RWPE2 (cell line): ENCODE data around the gene CCDC38.

Experiments used
- ATAC-seq: fragments of 200-7000 bp; cut with Tn5 transposase; 3 replicates; pipeline ENCODE4 v1.9.1; 2021; ENCODE audit warnings: low read depth
- DNase-seq: peaks from one replicate; pipeline ENCODE4 v3.0.0-alpha.2; 2020; ENCODE audit warnings: low spot score
- H3K27ac ChIP-seq: fragments of 450-650 bp; 2 replicates; pipeline ENCODE4 v1.5.1; 2017; ENCODE audit warnings: mild to moderate bottlenecking; ENCODE audit not compliant: poor library complexity, severe bottlenecking
- H3K27me3 ChIP-seq: fragments of 250-450 bp; sonication (Bioruptor Pico); 2 replicates; pipeline ENCODE4 v1.5.1; 2021; ENCODE audit warnings: mild to moderate bottlenecking, moderate library complexity; ENCODE audit not compliant: insufficient read depth, poor library complexity, severe bottlenecking
- H3K36me3 ChIP-seq: fragments of 250-450 bp; sonication (Bioruptor Pico); 2 replicates; pipeline ENCODE4 v1.5.1; 2020; ENCODE audit warnings: low read depth, mild to moderate bottlenecking, moderate library complexity
- H3K4me1 ChIP-seq: fragments of 250-450 bp; sonication (Bioruptor Pico); 2 replicates; pipeline ENCODE4 v1.5.1; 2021; ENCODE audit warnings: mild to moderate bottlenecking, moderate library complexity; ENCODE audit not compliant: insufficient read depth, poor library complexity, severe bottlenecking
- H3K4me3 ChIP-seq: fragments of 250-450 bp; sonication (Bioruptor Pico); 2 replicates; pipeline ENCODE4 v1.5.1; 2021; ENCODE audit warnings: mild to moderate bottlenecking, moderate library complexity; ENCODE audit not compliant: severe bottlenecking
- H3K9me3 ChIP-seq: fragments of 250-450 bp; sonication (Bioruptor Pico); 2 replicates; pipeline ENCODE4 v1.5.1; 2021; ENCODE audit warnings: mild to moderate bottlenecking, moderate library complexity; ENCODE audit not compliant: severe bottlenecking
- TF ChIP-seq, protein P1 (sequence below): fragments of 450-650 bp; IDR thresholded peaks from one replicate; pipeline ENCODE4 v1.5.1; 2017; ENCODE audit warnings: mild to moderate bottlenecking, moderate library complexity; ENCODE audit not compliant: poor library complexity, severe bottlenecking

Gene CCDC38

DNA sequence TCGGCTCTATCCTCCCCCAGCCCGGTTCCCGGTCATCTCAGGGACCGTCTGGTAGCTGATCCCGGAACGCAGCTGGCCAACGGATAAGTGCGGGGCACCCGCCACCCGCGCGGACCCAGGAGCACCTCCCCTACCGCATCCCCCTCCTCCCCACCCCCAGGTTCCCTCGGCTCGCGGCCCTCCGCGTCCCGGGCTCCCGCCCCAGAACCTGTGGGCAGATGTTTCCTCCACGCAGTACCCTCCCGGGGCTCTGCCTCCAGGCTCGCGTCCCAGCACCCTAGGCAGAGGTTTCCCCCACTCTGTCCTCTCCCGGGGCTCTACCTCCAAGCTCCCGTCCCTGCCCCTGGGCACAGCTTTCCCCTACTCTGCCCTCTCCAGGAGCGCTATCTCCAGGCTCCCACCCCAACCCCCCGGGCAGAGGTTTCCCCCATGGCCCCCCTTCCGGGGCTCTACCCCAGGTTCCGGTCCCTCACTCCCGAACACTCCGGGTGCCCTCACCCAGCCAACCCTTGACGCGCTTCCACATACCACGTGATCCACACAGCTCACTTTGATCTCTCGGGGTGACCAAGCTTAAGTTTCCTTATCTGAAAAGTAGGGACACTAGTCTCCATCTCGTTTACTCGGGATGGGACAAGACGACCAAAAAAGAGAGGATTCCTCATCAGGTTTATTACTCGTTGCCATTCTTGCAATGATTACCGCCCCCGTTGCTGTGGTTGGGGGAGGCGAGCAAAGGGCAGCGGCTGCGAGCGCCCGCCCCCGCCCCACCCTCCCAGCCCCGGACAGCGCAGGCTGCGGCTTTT lies at the start of gene CCDC38:
TSS of gene CCDC38 (minus strand) at position 91 of the 806 bp plus-strand sequence. CDS start 6,105 bp downstream, outside the sequence.
- no peaks in the 10 kb centered on the region for H3K36me3 ChIP-seq
- H3K4me1 ChIP-seq: no peaks in the 10 kb centered on the region
- TF ChIP-seq, protein P1, sequence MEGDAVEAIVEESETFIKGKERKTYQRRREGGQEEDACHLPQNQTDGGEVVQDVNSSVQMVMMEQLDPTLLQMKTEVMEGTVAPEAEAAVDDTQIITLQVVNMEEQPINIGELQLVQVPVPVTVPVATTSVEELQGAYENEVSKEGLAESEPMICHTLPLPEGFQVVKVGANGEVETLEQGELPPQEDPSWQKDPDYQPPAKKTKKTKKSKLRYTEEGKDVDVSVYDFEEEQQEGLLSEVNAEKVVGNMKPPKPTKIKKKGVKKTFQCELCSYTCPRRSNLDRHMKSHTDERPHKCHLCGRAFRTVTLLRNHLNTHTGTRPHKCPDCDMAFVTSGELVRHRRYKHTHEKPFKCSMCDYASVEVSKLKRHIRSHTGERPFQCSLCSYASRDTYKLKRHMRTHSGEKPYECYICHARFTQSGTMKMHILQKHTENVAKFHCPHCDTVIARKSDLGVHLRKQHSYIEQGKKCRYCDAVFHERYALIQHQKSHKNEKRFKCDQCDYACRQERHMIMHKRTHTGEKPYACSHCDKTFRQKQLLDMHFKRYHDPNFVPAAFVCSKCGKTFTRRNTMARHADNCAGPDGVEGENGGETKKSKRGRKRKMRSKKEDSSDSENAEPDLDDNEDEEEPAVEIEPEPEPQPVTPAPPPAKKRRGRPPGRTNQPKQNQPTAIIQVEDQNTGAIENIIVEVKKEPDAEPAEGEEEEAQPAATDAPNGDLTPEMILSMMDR: no peak
- H3K4me3 ChIP-seq: peak within 1 kb of the TSS; percentile 66
- DNase-seq: peak; percentile 82
- no peaks in the 10 kb centered on the region for H3K27me3 ChIP-seq
- H3K9me3 ChIP-seq: no peaks in the 10 kb centered on the region
- ATAC-seq: peak; percentile 89
- H3K27ac ChIP-seq: peak within 1 kb of the TSS; percentile 50

DNA sequence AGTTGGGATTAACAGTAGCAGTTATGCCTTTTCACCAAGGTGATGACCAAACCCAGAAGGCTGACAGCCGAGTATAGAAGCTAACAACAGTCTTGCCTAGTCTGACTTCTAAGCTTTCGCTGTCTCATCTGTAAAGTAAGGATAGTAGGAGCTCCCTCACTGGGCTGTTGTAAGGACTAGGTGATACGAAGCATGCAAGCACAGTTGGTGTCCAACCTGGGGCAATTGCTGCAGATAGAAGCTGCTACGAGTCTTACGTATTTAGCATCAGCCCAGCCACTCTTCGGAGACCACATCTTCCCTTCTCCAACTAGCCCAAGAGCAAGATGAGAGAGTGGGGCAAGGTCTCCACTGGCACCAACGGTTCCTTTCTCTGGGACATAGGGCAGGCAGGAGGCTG lies 47.7 kb upstream of the CCDC38 start:
- no peaks in the 10 kb centered on the region for H3K9me3 ChIP-seq
- no peaks in the 10 kb centered on the region for H3K27me3 ChIP-seq
- ATAC-seq: no peak; the same call in 2 of the 3 replicates
- no peaks in the 10 kb centered on the region for H3K36me3 ChIP-seq
- no peak overlapping the region for H3K4me3 ChIP-seq
- DNase-seq: no peak
- H3K27ac ChIP-seq: no peak overlapping the region
- no peaks in the 10 kb centered on the region for H3K4me1 ChIP-seq
- TF ChIP-seq, protein P1: no peak

DNA sequence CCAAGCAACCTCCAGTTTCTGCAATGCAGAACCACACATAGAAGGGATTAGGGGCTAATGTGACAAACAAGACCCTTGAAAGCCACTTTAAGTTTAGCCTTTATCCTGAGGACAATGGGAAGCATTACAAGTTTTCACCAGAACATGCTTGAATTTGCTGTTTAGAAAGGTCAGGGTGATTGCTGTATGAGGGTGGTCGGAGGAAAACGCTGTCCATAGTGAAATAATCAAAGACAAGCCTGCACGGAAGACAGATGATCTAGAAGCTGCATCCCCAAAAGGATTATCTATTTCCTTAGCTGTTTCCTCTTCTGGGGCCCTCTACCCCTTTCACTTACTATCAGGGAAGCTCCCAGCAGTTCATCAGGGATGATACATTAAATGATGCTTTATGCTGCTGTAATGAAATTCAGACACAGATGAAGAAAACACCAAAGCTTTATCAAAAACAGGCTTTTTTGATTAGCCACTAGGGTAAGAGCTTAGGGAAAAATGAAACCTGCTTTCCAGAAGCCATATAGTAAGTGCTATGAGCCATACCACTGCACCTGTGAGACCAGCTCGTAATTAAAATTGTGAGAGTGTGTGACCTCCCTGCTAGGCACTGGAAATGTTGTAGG lies 47.2 kb upstream of the CCDC38 start:
- no peak for ATAC-seq
- H3K9me3 ChIP-seq: no peaks in the 10 kb centered on the region
- H3K36me3 ChIP-seq: no peaks in the 10 kb centered on the region
- no peak for DNase-seq
- H3K4me3 ChIP-seq: no peak overlapping the region
- no peaks in the 10 kb centered on the region for H3K27me3 ChIP-seq
- no peaks in the 10 kb centered on the region for H3K4me1 ChIP-seq
- H3K27ac ChIP-seq: no peak overlapping the region
- TF ChIP-seq, protein P1: no peak

DNA sequence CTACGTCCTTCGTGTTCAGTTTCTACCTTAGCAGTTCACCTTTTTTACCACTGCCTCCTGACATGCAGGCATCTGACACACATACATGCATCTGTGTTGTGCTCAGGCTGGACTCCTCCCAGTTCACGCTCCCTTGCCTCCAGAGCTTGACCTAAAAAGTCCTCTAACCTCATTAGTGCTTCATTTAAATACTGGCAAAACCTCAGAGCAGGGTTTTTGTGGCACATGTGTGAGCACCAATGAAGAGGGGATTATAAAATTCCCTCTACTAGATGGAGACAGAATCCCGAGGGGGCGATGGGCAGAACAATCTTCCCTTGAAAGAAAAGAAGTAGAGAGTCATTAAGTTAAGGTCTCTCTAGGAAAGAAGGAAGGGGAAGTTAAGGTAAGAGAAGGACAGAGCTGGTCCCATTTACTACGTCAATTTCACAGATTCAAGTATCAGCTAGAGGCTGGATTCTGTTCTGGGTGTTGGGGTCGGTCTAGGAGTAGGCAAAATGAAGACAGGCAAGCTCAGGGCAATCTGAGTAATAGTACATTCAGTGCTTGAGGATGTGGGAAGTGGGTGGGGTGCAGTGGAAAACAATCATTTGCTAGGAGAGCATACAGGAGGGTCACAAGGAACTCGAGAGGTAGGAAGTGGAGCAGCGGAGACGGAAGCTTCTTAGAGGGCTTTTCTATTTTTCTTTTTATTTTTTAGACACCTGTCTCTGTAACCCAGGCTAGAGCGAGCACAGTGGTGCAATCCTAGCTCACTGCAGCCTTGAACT lies 46.3 kb upstream of the CCDC38 start:
- no peak overlapping the region for H3K27ac ChIP-seq
- H3K4me1 ChIP-seq: no peaks in the 10 kb centered on the region
- ATAC-seq: no peak
- H3K36me3 ChIP-seq: no peaks in the 10 kb centered on the region
- H3K27me3 ChIP-seq: no peaks in the 10 kb centered on the region
- DNase-seq: no peak
- no peak overlapping the region for H3K4me3 ChIP-seq
- TF ChIP-seq, protein P1: no peak
- no peaks in the 10 kb centered on the region for H3K9me3 ChIP-seq
